Osteoblast (primary cell): Measurements from ENCODE around the gene EDIL3. TPM values are rescaled to one million over a fixed set of nuclear protein-coding genes. Genes with fewer than 3 reads are reported as not detected.

Source experiments
- DNase-seq: peaks from one replicate; pipeline ENCODE4 v3.0.0; 2011; ENCODE audit warnings: low spot score, mixed read lengths; ENCODE audit not compliant: insufficient read length; ENCODE audit errors: missing footprints
- H2AFZ ChIP-seq: 2 replicates; pipeline ENCODE4 v1.6.0; 2011; ENCODE audit warnings: mild to moderate bottlenecking, low read length
- H3K27ac ChIP-seq: 2 replicates; pipeline ENCODE4 v1.5.1; 2011; ENCODE audit warnings: mild to moderate bottlenecking, low read depth, low read length, moderate library complexity
- H3K27me3 ChIP-seq: 2 replicates; pipeline ENCODE4 v1.6.0; 2012; ENCODE audit warnings: mild to moderate bottlenecking, control low read depth, inconsistent platforms, low read length, moderate library complexity; ENCODE audit not compliant: insufficient read depth
- H3K36me3 ChIP-seq: 2 replicates; pipeline ENCODE4 v1.5.1; 2011; ENCODE audit warnings: mild to moderate bottlenecking, low read length, control low read depth, moderate library complexity; ENCODE audit not compliant: insufficient read depth
- H3K4me1 ChIP-seq: 2 replicates; pipeline ENCODE4 v1.5.1; 2011; ENCODE audit warnings: mild to moderate bottlenecking, low read length, control low read depth, moderate library complexity; ENCODE audit not compliant: insufficient read depth
- H3K4me2 ChIP-seq: 2 replicates; pipeline ENCODE4 v1.6.0; 2011; ENCODE audit warnings: mild to moderate bottlenecking, low read length; ENCODE audit not compliant: insufficient read depth
- H3K4me3 ChIP-seq: fragments of 200-600 bp; sonication (generic); 3 replicates; pipeline ENCODE4 v1.5.1; 2012; ENCODE audit warnings: mild to moderate bottlenecking, low read length, inconsistent platforms; ENCODE audit not compliant: insufficient read depth
- H3K79me2 ChIP-seq: 2 replicates; pipeline ENCODE4 v1.6.0; 2012; ENCODE audit warnings: mild to moderate bottlenecking, low read length, control low read depth, inconsistent platforms; ENCODE audit not compliant: insufficient read depth
- H3K9me3 ChIP-seq: 2 replicates; pipeline ENCODE4 v1.5.1; 2011; ENCODE audit warnings: low read depth, low read length, control low read depth
- H4K20me1 ChIP-seq: 2 replicates; pipeline ENCODE4 v1.6.0; 2012; ENCODE audit warnings: mild to moderate bottlenecking, low read length, control low read depth; ENCODE audit not compliant: insufficient read depth
- CTCF ChIP-seq: IDR thresholded peaks from 2 replicates; pipeline ENCODE4 v1.5.1; 2011; ENCODE audit warnings: mild to moderate bottlenecking, low read depth, low read length, moderate library complexity; ENCODE audit errors: extremely low read depth
- total RNA-seq: library from RNA; depleted of rRNA; stranded (reverse); fragments of >200 nt; gene quantifications from 2 replicates; pipeline ENCODE4 v1.2.3, GENCODE V29; 2012

The EDIL3 gene
- total RNA-seq, 1 donor, result 366 TPM

GRCh38 chr5:84088996-84089395, 295.7 kb downstream of the EDIL3 start:
- peak; percentile 37 for DNase-seq
- Histone ChIP-seq H3K36me3 (no peaks in the 10 kb centered on the region), H3K4me3 (no peak overlapping the region), H3K4me1 (no peaks in the 10 kb centered on the region), H2AFZ (no peak overlapping the region), H3K4me2 (no peak overlapping the region), H3K27me3 (no peaks in the 10 kb centered on the region), H4K20me1 (no peaks in the 10 kb centered on the region), H3K9me3 (no peaks in the 10 kb centered on the region), H3K27ac (peak overlapping the region; percentile 16), H3K79me2 (peaks cover 8% of the 10 kb centered on the region)
- TF ChIP-seq CTCF, result peak; percentile 40

GRCh38 chr5:84086511-84086910, 298.2 kb downstream of the EDIL3 start:
- H2AFZ ChIP-seq, result no peak overlapping the region
- H3K4me1 ChIP-seq, result no peaks in the 10 kb centered on the region
- TF ChIP-seq CTCF, result no peak
- H3K27me3 ChIP-seq, result no peaks in the 10 kb centered on the region
- H3K4me3 ChIP-seq, result no peak overlapping the region
- no peaks in the 10 kb centered on the region for H3K9me3 ChIP-seq
- no peaks in the 10 kb centered on the region for H4K20me1 ChIP-seq
- no peak for DNase-seq
- H3K4me2 ChIP-seq, result no peak overlapping the region
- no peak overlapping the region for H3K27ac ChIP-seq
- H3K36me3 ChIP-seq, result peaks cover 5% of the 10 kb centered on the region
- H3K79me2 ChIP-seq, result peaks cover 1% of the 10 kb centered on the region

GRCh38 chr5:84085387-84086041, 299.2 kb downstream of the EDIL3 start:
- no peaks in the 10 kb centered on the region for H3K27me3 ChIP-seq
- no peak overlapping the region for H3K27ac ChIP-seq
- H3K36me3 ChIP-seq, result peaks cover 5% of the 10 kb centered on the region
- no peak overlapping the region for H3K4me2 ChIP-seq
- no peaks in the 10 kb centered on the region for H3K4me1 ChIP-seq
- no peak overlapping the region for H2AFZ ChIP-seq
- H3K79me2 ChIP-seq, result no peaks in the 10 kb centered on the region
- TF ChIP-seq CTCF, result no peak
- no peak overlapping the region for H3K4me3 ChIP-seq
- no peaks in the 10 kb centered on the region for H4K20me1 ChIP-seq
- H3K9me3 ChIP-seq, result no peaks in the 10 kb centered on the region
- no peak for DNase-seq

GRCh38 chr5:84080908-84081307, 303.8 kb downstream of the EDIL3 start:
- Histone ChIP-seq H3K79me2 (no peaks in the 10 kb centered on the region), H3K27me3 (no peaks in the 10 kb centered on the region), H3K4me3 (no peak overlapping the region), H2AFZ (no peak overlapping the region), H3K36me3 (peaks cover 7% of the 10 kb centered on the region), H3K9me3 (no peaks in the 10 kb centered on the region), H4K20me1 (no peaks in the 10 kb centered on the region), H3K4me1 (no peaks in the 10 kb centered on the region), H3K4me2 (no peak overlapping the region), H3K27ac (no peak overlapping the region)
- DNase-seq, result no peak
- no peak for TF ChIP-seq CTCF
